Stimulated activated naive CD8-positive, alpha-beta T cell treated with anti-CD3 and anti-CD28 coated beads, Interleukin-15, Interleukin-2, amounts not matched to agents 100 ng/mL and 50 ng/mL, for 24 hours (primary cell): ENCODE measurements around the gene LIMA1.
"Not testable (repeated sequence)": the region's sequence is repeated elsewhere in the genome, so short reads cannot be mapped to it uniquely, and the experiment has no call there.

Experiments used
- H3K27ac Mint-ChIP-seq: one replicate; pipeline ENCODE4 v1.8.0; 2021; ENCODE audit warnings: mild to moderate bottlenecking, mixed read lengths
- H3K27me3 Mint-ChIP-seq: one replicate; pipeline ENCODE4 v1.8.0; 2021; ENCODE audit warnings: mixed read lengths
- H3K36me3 Mint-ChIP-seq: one replicate; pipeline ENCODE4 v1.8.0; 2021; ENCODE audit warnings: low read depth, mixed read lengths
- H3K4me1 Mint-ChIP-seq: one replicate; pipeline ENCODE4 v1.8.0; 2021; ENCODE audit warnings: low read depth, mixed read lengths
- H3K4me3 Mint-ChIP-seq: one replicate; pipeline ENCODE4 v1.8.0; 2021; ENCODE audit warnings: mild to moderate bottlenecking, mixed read lengths
- H3K9me3 Mint-ChIP-seq: one replicate; pipeline ENCODE4 v1.8.0; 2021; ENCODE audit warnings: mixed read lengths

LIMA1 gene

DNA sequence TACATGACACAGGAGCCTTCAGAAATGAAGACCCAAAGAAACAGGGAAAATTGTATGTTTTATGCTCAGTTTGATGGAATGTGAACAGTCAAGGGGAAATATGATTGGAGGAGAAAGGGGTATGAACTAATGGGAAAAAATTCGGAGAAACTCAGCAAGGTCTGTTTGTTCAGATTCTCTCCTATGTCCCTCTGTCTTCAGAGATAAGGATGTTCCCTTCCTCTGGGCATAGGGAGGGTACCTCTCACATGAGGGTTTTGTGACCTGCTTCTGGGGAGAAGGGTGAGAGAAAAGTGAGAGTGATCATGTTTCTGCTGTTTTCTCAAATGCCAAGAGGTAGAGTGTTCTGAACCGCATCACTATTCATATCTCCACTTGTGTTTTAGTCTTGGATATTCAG is 26.6 kb upstream of the LIMA1 start:
- Mint-ChIP-seq H3K9me3 (no peaks in the 10 kb centered on the region), H3K4me1 (no peaks in the 10 kb centered on the region), H3K27me3 (no peaks in the 10 kb centered on the region), H3K36me3 (no peaks in the 10 kb centered on the region), H3K4me3 (no peak overlapping the region), H3K27ac (no peak overlapping the region)

GRCh38 chr12:50302686-50303085 is 19.4 kb upstream of the LIMA1 start:
- Mint-ChIP-seq H3K4me3 (no peak overlapping the region), H3K4me1 (no peaks in the 10 kb centered on the region), H3K27ac (no peak overlapping the region), H3K27me3 (no peaks in the 10 kb centered on the region), H3K36me3 (peaks cover 6% of the 10 kb centered on the region), H3K9me3 (no peaks in the 10 kb centered on the region)

DNA sequence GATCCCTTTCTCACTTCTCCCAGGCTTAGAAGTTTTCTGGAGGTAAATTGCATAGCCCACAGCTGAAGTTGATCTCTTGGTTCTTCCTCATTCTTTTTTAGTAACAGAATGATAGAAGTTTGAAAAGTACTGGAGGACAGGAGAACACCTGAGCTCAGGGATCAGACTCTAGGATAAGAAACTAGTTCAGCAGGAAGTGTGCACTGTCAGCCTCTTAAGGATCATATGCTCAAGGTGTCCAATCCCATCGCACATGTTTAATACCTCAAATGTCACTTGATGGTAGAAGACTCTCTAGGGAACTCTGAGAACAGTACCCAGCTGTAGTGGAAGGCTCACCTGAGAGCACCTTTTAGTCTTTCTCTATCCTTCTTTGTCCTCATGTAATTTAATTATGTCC is 14.7 kb upstream of the LIMA1 start:
- H3K4me1 Mint-ChIP-seq = no peaks in the 10 kb centered on the region
- no peak overlapping the region for H3K4me3 Mint-ChIP-seq
- H3K27me3 Mint-ChIP-seq = no peaks in the 10 kb centered on the region
- no peaks in the 10 kb centered on the region for H3K9me3 Mint-ChIP-seq
- H3K36me3 Mint-ChIP-seq = peaks cover 6% of the 10 kb centered on the region
- H3K27ac Mint-ChIP-seq = no peak overlapping the region

GRCh38 chr12:50297027-50297426 is 13.7 kb upstream of the LIMA1 start:
- H3K9me3 Mint-ChIP-seq = no peaks in the 10 kb centered on the region
- H3K36me3 Mint-ChIP-seq = peaks cover 6% of the 10 kb centered on the region
- no peaks in the 10 kb centered on the region for H3K27me3 Mint-ChIP-seq
- H3K4me1 Mint-ChIP-seq = no peaks in the 10 kb centered on the region
- no peak overlapping the region for H3K4me3 Mint-ChIP-seq
- no peak overlapping the region for H3K27ac Mint-ChIP-seq

GRCh38 chr12:50296554-50296953 is 13.2 kb upstream of the LIMA1 start:
- Mint-ChIP-seq H3K4me3 (no peak overlapping the region), H3K4me1 (no peaks in the 10 kb centered on the region), H3K27me3 (no peaks in the 10 kb centered on the region), H3K36me3 (peaks cover 10% of the 10 kb centered on the region), H3K27ac (no peak overlapping the region), H3K9me3 (peaks cover 3% of the 10 kb centered on the region)

DNA sequence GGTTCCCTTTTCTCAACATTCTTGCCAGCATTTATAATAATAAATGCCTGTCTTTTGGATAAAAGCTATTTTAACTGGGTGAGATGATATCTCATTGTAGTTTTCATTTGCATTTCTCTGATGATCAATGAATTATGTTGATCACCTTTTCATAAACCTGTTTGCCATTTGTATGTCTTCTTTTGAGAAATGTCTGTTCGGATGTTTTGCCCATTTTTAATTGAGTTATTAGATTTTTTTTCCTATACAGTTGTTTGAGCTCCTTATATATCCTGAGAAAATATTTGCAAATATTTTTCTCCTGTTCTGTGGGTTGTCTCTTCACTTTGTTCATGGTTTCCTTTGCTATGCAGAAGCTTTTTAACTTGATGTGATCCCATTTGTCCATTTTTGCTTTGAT is 8.1 kb upstream of the LIMA1 start:
- Mint-ChIP-seq H3K27me3 (no peaks in the 10 kb centered on the region), H3K4me3 (no peak overlapping the region), H3K9me3 (peaks cover 5% of the 10 kb centered on the region), H3K4me1 (no peaks in the 10 kb centered on the region), H3K36me3 (peaks cover 14% of the 10 kb centered on the region), H3K27ac (no peak overlapping the region)

DNA sequence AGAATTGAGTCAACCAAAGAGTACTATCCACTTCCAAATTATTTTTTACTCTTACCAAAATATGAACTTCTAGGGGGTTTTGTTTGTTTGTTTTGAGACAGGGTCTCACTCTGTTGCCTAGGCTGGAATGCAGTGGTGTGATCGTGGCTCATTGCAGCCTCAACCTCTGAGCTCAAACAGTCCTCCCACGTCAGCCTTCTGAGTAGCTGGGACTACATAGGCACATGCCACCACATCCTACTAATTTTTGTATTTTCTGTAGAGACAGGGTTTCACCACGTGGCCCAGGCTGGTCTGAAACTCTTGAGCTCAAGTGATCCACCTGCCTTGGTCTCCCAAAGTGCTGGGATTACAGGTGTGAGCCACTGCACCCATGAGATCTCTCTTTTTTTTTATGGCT is 7.4 kb upstream of the LIMA1 start:
- not testable (repeated sequence) for H3K27me3 Mint-ChIP-seq, H3K4me1 Mint-ChIP-seq, H3K4me3 Mint-ChIP-seq, H3K9me3 Mint-ChIP-seq, H3K27ac Mint-ChIP-seq
- H3K36me3 Mint-ChIP-seq = peaks cover 14% of the 10 kb centered on the region

DNA sequence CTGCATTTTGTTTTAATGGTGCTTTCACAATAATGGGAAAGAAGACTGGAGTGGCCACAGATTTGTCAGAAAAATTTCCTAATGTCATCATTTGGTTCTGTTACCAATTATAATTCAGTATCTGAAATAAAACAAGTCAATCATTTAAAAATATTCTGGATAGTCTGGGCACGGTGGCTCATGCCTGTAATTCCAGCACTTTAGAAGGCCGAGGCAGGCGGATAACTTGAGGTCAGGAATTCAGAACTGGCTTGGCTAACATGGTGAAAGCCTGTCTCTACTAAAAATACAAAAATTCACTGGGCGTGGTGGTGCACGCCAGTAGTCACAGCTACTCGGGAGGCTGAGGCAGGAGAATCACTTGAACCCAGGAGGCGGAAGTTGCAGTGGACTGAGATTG is 4.0 kb upstream of the LIMA1 start:
- H3K27ac Mint-ChIP-seq = no peak overlapping the region
- H3K4me1 Mint-ChIP-seq = peaks cover 18% of the 10 kb centered on the region
- H3K4me3 Mint-ChIP-seq = no peak overlapping the region
- peaks cover under 1% of the 10 kb centered on the region for H3K27me3 Mint-ChIP-seq
- H3K36me3 Mint-ChIP-seq = peaks cover 14% of the 10 kb centered on the region
- peaks cover 5% of the 10 kb centered on the region for H3K9me3 Mint-ChIP-seq

DNA sequence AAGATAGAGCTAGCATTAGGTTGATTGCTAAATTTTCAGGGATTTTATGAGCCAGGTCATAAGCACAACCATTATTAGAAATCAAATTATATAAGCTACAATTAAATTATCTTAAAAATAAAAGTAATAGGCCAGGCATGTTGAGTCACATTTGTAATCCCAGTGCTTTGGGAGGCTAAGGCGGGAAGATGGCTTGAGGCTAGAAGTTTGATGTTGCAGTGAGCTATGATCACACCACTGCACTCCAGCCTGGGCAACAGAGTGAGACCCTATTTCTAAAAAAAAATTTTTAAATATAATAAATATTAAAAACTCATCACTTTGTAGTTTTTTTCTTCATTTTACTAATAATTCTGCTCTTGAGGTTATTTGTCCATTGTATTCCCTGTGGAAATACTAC is 1.9 kb upstream of the LIMA1 start:
- Mint-ChIP-seq H3K4me1 (peaks cover 25% of the 10 kb centered on the region), H3K27ac (no peak overlapping the region), H3K9me3 (no peaks in the 10 kb centered on the region), H3K36me3 (no peaks in the 10 kb centered on the region), H3K27me3 (peaks cover 7% of the 10 kb centered on the region), H3K4me3 (no peak overlapping the region)

- Mint-ChIP-seq H3K4me3 (peak overlapping the region; percentile 92), H3K36me3 (no peaks in the 10 kb centered on the region), H3K4me1 (peaks cover 25% of the 10 kb centered on the region), H3K9me3 (no peaks in the 10 kb centered on the region), H3K27ac (peak overlapping the region; percentile 22), H3K27me3 (peaks cover 7% of the 10 kb centered on the region)
These were observed 545 bp downstream of the LIMA1 start for GRCh38 chr12:50282721-50283228.

DNA sequence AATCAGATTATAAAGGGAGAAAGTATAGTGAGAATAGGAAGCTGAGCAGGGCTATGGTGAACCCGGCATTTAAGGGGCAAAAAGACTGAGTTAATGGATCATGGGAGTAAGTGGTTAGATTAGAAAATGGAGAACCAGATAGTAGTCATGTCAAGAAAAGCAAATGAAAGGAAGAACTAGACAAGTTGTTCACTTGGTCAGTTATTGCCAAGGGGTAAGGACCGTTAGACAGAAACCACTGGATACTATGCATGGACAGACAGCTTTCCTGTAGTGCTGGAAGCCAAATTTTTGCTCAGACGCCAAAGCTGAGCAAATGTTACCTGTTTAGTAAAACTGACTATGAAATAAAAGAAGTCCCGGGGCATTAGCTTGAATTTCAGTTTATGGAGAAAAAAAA is 3.8 kb downstream of the LIMA1 start:
- Mint-ChIP-seq H3K4me3 (no peak overlapping the region), H3K36me3 (no peaks in the 10 kb centered on the region), H3K27ac (no peak overlapping the region), H3K27me3 (peaks cover 7% of the 10 kb centered on the region), H3K9me3 (no peaks in the 10 kb centered on the region), H3K4me1 (peaks cover 29% of the 10 kb centered on the region)

GRCh38 chr12:50276912-50277671 is 6.2 kb downstream of the LIMA1 start:
- H3K4me1 Mint-ChIP-seq = peaks cover 13% of the 10 kb centered on the region
- no peaks in the 10 kb centered on the region for H3K36me3 Mint-ChIP-seq
- peaks cover 5% of the 10 kb centered on the region for H3K27me3 Mint-ChIP-seq
- H3K4me3 Mint-ChIP-seq = no peak overlapping the region
- H3K27ac Mint-ChIP-seq = no peak overlapping the region
- no peaks in the 10 kb centered on the region for H3K9me3 Mint-ChIP-seq

GRCh38 chr12:50276068-50276467 is 7.3 kb downstream of the LIMA1 start:
- H3K27me3 Mint-ChIP-seq = no peaks in the 10 kb centered on the region
- no peaks in the 10 kb centered on the region for H3K36me3 Mint-ChIP-seq
- no peak overlapping the region for H3K27ac Mint-ChIP-seq
- no peaks in the 10 kb centered on the region for H3K9me3 Mint-ChIP-seq
- peaks cover 7% of the 10 kb centered on the region for H3K4me1 Mint-ChIP-seq
- no peak overlapping the region for H3K4me3 Mint-ChIP-seq

DNA sequence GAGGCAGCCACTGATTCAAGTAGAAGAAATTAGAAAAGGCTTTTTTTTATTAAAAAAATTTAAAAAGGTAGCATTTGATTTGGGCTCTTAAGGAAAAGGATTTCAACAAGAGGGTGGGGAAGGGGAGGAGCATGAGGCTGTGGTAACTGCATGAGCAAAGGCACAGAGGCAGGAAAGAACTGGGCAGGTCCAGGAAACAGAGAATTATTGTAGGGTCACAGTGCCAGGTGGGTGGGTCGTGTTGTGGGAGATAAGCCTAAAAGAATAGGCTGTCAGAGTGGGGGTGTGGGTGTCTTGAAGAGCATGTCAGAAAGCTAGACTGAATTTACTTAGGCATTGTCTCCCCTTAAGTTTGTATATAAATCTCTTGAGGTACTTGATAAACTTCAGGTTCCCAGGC is 7.8 kb downstream of the LIMA1 start:
- Mint-ChIP-seq H3K27me3 (no peaks in the 10 kb centered on the region), H3K27ac (no peak overlapping the region), H3K4me1 (peaks cover 7% of the 10 kb centered on the region), H3K9me3 (no peaks in the 10 kb centered on the region), H3K36me3 (no peaks in the 10 kb centered on the region), H3K4me3 (no peak overlapping the region)

DNA sequence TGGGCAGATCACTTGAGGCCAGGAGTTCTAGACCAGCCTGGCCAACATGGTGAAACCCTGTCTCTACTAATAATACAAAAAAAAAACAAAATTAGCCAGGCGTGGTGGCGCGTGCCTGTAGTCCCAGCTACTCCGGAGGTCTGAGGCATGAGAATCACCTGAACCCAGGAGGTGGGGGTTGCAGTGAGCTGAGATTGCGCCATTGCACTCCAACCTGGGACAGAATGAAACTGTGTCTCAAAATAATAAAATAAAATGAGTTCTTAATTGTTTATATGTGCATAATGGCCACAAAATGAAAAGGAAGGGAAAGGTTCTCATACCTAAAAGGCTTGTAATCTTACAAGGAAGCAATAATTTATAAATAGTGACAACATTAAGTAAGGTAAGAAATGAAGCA is 8.2 kb downstream of the LIMA1 start:
- not testable (repeated sequence) for H3K4me3 Mint-ChIP-seq, H3K27me3 Mint-ChIP-seq, H3K27ac Mint-ChIP-seq, H3K4me1 Mint-ChIP-seq, H3K9me3 Mint-ChIP-seq, H3K36me3 Mint-ChIP-seq

- no peaks in the 10 kb centered on the region for H3K27me3 Mint-ChIP-seq
- H3K27ac Mint-ChIP-seq = no peak overlapping the region
- peaks cover 7% of the 10 kb centered on the region for H3K4me1 Mint-ChIP-seq
- H3K4me3 Mint-ChIP-seq = no peak overlapping the region
- no peaks in the 10 kb centered on the region for H3K9me3 Mint-ChIP-seq
- H3K36me3 Mint-ChIP-seq = no peaks in the 10 kb centered on the region
These were observed 11.5 kb downstream of the LIMA1 start for GRCh38 chr12:50271724-50272247.
